Activated gamma-delta T cell treated with Interleukin-2 at 50 U/mL for 16 hours (primary cell): ENCODE results near the gene WNT4.

Experiments
- DNase-seq: peaks from one replicate; pipeline ENCODE4 v3.0.0-alpha.2; 2020

The WNT4 gene

GRCh38 chr1:22163137-22163536 lies 20.2 kb upstream of the WNT4 start:
- no peak for DNase-seq

DNA sequence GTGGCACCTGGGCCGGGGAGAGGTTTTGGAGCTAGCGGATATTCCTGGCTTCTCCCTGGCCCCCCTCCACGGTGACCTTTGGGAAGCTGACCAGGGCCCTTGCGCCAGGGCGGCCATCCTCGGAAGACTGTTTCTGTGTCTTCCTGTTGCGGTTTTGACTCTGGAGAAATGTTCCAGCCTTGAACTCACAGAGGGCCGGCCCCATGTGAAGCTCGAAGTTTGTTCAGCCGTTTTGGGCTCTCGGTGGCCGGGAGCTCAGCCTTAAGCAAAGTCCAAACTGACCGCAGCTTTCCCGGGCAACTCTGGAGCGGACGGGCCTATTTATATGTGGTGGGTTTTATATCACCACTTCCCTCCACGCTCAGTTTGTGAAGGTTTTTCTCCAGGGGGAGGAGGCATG lies 17.0 kb upstream of the WNT4 start:
- no peak for DNase-seq

DNA sequence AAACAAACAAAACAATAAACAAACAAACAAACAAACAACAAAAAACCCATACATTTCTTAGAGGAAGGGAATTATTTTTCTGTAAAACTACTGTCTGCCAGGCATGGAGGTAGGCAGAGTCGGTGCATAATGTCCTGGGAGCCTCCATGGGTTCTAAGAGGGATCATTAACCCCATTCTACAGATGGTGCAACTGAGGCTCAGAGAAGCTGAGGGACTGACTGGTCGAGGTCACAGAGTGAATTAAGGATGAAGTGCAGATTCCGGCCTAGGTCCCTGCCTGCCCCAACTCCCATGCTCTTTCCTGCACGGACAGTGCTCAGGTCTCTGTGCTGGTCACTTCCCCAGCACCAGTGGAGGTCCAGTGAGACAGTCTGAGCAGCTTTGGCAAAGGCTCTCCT lies 15.8 kb upstream of the WNT4 start:
- no peak for DNase-seq

DNA sequence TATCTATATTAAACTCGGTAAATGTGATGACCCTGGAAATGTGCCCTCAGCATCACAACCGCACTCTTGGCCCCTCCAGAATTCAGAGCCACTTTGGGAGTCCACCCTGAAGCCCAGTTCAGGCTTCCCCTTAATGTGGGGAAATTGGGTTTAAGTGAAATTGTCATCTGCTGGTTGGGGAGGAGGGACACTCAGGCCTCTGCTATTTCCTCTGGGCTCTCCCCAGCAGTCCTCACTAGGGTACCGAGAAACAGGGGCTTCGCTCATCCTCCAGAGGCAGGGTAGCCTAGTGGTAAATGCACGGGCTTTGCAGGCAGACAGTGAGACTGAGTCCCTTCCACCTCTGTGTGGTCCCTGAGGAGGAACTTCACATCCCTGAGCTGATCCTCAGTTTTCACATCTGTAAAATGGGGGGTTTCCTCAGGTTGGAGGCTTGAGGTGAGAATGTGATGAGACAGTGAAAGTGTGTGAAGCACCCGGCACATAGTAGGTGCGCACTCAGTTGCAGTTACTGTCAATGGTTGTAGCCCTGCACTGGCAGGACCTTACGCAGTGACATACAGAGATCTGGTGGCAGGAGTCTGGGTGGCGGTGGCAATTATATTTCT lies 14.6 kb upstream of the WNT4 start:
- DNase-seq = no peak

DNA sequence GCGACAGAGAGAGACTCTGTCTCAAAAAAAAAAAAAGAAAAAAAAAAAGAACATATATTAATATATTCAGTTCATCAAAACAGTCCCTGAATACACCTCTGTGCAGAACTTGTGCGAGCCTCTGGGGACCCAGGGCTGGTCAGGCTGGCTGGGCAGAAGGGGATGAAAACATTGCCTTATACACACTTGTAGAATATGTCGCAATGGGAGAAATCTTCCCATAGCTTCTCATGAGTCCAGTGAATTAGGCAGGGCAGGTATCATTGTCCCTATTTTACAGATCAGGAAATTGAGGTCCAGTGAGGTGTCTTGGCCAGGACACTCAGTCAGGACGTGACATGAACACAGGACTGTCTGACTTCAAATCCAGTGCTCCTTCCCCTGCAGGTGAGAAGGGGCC lies 12.6 kb upstream of the WNT4 start:
- DNase-seq = no peak

DNA sequence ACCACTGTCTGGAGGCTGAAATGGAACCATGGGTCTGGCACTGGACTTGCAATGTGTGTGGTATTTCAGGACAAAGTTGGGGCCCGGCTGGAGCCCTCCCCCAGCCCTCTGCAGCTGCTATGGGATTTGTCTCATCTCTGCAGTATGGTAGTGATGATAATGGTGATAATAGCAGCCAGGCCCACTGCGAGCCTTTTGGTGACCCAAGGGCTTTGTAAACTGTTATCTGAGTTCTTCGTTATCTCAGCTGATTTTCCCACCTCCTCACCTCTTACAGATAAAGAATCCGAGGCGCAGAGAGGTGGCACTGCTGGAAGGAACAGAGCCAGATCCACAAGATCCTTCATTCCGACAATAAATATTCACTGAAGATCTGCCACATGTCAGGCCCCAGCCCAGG lies 11.7 kb upstream of the WNT4 start:
- no peak for DNase-seq

DNA sequence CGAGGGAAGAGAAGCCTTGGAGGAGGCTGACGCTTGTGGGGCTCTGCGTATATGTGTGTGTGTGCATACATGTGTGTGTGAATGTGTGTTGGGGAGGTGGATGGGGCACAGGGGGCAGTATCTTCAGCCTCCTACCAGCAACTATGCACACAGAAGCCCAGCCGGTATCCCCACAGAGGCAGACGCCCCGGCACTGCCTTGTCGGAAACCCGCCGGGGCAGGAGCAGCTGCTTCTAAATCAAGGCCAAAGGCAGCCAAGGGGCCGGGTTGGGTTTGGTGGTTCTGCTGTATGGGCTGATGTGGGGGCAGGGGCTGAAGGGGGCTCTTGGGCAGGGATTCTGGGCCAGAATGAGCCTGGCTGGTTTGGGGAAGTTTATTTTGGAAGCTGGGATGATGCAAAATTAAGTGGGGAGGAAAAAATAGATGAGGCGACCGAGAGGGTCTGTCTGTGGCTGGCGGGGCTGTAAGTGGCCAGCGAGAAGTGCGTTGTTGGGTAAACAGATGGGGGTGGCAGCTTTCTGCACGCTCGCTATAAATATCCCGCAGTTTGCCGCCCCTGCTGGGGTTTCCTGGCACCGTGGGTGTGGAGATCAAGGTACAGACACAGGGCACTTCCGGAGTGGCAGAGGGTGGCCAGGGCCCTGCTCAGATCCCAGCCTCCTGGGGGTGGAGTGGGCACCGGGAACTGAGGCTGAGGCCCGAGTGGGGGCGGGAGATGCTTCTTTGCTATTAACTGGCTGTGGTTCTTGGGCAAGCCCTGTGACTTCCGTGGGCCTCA lies 11.0 kb upstream of the WNT4 start:
- no peak for DNase-seq

DNA sequence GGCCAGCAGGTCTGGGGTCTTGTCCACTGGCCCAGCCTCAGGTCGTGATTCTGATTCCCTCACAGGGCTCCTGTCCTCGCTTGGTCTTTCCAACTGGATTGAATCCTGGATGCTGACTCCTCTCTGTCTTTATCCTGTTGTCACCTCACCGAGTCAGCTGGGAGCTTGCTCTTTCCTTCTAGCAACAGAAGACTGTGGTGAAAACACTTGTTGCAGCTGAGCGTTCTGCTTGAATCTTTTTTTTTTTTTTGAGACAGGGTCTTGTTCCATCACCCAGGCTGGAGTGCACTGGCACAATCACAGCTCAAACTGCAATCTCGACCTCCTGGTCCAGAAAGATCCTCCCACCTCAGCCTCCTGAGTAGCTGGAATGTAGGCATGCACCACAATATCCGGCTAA lies 8.0 kb upstream of the WNT4 start:
- DNase-seq = no peak

- DNase-seq = no peak
These were observed 407 bp downstream of the WNT4 start for GRCh38 chr1:22142315-22143064.

DNA sequence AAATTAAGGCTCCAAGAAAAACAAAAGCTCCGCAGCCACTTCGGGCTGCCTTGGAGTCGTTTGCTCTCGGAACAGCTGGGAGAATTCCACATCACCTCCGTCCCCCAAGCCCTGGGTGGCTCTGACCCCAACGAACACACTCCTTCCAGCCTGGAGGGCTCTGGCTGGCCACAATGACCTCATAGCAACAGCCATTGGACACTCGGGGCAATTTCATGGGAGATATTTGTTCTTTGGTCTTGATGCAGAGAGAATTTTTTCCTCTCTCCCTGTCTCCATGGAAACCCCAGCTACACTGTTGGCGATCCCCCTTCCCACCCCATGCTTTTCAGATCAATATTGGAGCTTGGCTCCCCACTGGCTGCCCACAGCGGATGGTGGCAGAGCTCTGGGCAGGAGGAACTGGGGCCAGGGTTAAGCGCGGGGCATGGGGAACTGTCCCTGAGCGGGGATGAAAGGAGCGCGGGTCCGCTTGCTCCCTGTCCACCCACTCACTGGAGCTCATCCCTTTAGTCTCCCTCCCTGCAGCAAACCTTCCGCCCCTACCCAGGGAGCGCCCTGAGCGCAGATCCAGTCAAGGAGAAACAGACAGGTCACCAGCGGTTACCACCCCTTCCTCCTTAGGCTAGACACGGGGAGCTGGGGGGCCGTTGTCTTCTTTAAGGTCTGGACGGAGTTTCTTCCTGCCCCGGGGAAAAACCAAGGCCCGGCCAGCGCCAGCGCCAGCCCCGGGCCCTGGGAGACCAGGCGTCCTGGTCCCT lies 1.2 kb downstream of the WNT4 start:
- no peak for DNase-seq

DNA sequence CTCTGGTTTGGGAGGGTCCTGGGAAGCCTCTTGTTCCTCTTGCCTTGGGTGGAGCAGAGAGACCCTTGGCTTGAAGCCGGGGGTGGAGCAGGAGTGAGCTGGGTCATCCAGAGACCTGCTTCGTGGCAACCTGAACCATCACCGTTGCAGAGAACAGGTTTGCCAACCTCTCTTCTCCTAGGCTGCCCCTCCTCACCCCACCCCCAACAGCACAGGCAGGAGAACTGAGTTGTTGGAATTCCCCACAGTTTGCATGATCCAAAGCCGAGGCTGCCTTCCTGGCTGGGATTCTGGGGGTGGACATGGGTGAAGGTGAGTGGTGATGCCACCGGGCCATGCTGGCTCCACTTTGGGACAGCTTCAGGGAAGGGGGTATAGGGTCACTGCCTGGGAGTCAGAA lies 2.2 kb downstream of the WNT4 start:
- no peak for DNase-seq

DNA sequence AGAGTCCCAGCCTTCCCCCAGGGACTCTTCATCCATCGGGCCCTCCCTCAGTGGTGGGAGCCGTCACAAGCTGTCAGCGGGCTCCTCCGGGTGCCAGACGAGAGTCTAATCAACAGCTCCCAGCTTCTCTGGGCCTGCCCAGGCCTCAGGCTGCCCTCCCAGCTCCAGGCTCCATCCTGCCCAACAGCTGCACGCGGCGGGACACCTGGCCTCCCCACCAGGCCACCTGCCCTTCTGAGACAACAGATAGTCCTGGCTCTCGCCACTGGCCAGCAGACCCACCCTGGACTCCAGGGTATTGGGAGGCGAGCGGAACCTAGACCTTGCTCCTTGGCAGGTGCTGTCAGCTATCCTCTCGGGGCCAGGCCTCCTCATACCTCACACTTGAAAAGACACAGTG lies 3.1 kb downstream of the WNT4 start:
- DNase-seq = no peak

GRCh38 chr1:22139066-22139594 lies 3.8 kb downstream of the WNT4 start:
- DNase-seq = no peak

DNA sequence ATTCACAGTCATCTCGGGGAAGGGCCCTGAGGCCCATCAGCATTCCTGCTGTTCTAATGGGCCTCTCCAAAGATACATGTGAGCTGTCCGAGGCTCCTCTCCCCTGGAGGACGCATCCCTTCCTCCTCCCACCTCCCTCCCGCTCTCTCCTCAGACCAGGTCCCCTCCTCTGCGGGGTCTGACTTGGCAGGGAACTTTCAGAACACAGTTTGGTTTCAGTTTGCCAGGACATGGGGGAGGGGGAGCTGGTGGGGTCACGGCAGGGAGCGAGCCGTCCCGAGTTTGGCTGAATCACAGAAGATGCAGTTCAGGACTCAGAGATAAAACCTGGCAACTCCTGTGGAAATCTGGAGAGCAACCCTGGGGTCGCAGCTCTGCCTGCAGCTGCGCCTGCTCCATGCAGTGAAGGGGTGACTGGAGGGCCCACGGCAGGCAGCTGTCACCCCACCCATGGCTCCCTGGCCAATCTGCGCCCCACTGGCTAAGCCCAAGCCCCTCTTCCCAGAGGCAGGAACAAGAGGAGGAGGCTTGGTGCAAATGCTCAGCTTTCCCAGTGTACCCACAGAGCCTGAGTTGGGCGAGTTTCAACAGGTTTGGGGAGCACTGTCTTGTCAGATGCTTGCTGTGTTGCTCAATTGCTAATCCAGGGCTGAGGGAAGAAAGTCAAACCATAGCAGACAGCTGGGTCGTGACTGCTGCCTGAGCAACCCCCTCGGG lies 5.7 kb downstream of the WNT4 start:
- no peak for DNase-seq

GRCh38 chr1:22133931-22134324 lies 9.0 kb downstream of the WNT4 start:
- no peak for DNase-seq

DNA sequence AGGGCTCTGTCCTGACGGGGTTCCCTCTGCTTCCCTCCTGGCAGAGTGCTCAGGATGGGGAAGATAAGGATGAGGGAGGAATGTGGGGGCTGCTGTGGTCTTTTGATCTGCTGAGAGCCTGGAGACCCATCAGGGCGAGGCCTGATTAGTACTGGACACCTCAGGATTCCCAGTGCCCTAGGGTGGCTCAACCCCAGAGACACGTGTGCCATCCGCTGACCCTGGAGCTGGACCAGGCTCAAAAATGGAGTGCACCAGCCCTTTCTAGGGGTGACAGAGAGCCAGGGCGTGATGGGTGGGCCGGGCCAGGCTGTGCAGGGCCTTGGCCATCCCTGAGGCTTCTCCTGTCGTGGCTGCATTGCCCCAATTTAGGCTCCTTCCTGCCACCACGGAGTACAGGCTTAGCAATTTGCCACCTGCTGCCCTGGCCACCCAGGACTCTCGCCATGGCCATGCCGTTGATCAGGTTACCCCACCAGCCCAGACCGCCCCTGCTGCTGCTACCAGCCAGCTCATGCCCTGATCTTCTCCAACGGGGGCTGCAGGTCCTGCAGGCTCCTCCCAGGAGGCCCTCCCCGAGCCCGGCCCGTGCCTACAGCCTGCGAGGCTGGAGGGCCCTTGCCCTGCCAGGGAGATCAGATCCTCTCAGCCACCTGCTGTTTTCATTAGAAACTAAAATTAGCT lies 9.5 kb downstream of the WNT4 start:
- DNase-seq = no peak

GRCh38 chr1:22132517-22133235 lies 10.2 kb downstream of the WNT4 start:
- no peak for DNase-seq

- peak; percentile 36 for DNase-seq
These were observed 10.9 kb downstream of the WNT4 start for GRCh38 chr1:22131875-22132486.

GRCh38 chr1:22131062-22131461 lies 11.8 kb downstream of the WNT4 start:
- no peak for DNase-seq

DNA sequence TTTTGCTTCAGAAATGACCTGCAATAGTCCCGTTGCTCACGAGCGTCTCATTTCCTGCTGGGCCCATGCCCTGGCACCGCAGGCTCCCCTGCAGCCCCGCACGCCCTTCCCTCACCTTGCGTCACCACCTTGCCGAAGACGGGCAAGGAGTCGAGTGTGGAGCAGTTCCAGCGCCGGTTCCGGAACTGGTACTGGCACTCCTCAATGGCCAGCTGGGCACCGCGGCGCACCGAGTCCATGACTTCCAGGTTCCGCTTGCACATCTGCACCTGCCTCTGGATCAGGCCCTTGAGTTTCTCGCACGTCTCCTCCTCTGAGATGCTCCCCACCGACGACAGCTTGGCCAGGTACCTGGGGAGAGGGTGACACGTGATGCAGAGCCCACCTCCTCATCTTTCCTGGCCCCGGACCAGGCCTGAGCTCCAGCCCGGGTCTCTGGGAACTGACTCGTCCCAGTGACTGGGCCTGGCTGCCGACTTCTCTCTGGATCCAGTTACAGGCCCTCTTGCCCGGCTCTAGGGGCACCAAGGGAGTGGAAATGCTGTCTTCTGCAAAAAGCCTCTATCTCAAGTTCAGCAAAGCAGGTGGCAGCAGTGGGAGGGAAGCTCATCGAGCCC lies 13.3 kb downstream of the WNT4 start:
- no peak for DNase-seq
